GM12892 (cell line): Measurements from ENCODE around the gene FAM83B.

Experiments
- POLR2A ChIP-seq: IDR thresholded peaks from 2 replicates; pipeline ENCODE4 v1.6.1; 2011; ENCODE audit warnings: low read depth, low read length, control low read depth
- POLR2AphosphoS5 ChIP-seq: IDR thresholded peaks from 2 replicates; pipeline ENCODE4 v1.6.1; 2011; ENCODE audit warnings: low read depth, low read length, control low read depth
- TAF1 ChIP-seq: IDR thresholded peaks from 2 replicates; pipeline ENCODE4 v1.6.1; 2011; ENCODE audit warnings: low read depth, mild to moderate bottlenecking, control low read depth, low read length, borderline replicate concordance

DNA sequence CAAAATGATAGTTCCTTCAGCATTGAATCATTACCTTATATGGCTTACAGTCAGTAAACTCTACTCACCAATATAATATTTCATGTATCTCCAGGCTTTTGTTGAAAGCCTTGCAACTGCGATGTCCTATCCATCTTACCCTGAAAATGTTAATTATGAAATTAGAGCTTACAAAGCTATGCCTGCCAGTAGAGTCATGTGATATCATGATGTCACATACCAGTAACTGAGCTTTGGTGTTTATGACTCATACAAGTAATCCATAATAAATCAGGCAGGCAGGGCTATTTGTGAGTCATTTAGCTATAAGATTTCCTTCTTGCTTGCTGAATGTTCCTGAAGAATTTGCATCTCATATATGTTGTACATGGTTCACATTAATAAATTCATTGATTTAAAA lies 44.9 kb upstream of the FAM83B start:
- TF ChIP-seq POLR2A (no peak), POLR2AphosphoS5 (no peak), TAF1 (no peak)
